ENCODE measurements around the gene SEPHS2. TPM values are rescaled to one million over a fixed set of nuclear protein-coding genes. Genes with fewer than 3 reads are reported as not detected.
"Not testable (repeated sequence)": the region's sequence is repeated elsewhere in the genome, so short reads cannot be mapped to it uniquely, and the experiment has no call there.

Gene SEPHS2
- total and polyA plus RNA-seq, 11 donors = 15.1 to 62.8 (median 30.0) TPM

DNA sequence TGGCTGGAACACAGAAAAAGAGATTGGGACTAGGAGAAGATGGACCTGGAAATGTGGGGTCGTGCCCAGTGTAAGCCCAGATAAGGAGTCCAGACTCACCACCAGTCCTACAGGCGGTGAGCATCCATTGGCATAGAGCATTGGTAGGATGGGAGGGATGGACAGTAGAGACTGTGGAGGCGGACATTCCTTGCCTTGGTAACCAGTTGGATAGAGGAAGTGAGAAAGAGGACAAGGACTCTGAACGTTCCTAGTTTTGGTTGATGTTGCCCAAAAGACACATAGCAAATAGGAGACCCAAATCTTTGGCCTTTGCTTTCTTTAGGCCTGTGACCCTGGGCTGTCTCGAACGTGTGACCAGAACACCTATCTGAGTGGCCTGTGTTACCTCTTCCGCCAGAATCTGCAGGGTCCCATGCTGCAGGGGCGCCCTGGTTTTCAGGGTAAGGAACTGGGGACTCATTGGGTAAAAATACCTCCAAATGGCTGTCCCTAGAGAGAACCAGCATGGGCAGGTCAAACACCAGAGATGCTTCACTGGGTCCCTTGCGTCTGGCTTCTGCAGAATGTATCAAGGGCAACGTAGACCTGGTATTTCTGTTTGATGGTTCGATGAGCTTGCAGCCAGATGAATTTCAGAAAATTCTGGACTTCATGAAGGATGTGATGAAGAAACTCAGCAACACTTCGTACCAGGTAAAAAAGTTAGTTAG lies 33.2 kb upstream of the SEPHS2 start:
- 85 to 90% (median 88%) methylated on average over 12 of the region's 12 CpGs for WGBS, 4 donors
- Histone ChIP-seq H3K27me3 (peaks cover 0 to 33% (median 5%) of the 10 kb centered on the region in 9 donors), H3K4me1 (peaks cover 0 to 22% (median 0%) of the 10 kb centered on the region in 12 donors), H3K36me3 (peaks cover 0 to 38% (median 0%) of the 10 kb centered on the region in 9 donors), H3K4me3 (no peak overlapping the region), H3K9me3 (no peaks in the 10 kb centered on the region), H3K27ac (no peak overlapping the region)
- ATAC-seq = no peak
- no peak for DNase-seq
- intact Hi-C loops (cut with DNase I) = no loop called here
- TF ChIP-seq, protein P1, sequence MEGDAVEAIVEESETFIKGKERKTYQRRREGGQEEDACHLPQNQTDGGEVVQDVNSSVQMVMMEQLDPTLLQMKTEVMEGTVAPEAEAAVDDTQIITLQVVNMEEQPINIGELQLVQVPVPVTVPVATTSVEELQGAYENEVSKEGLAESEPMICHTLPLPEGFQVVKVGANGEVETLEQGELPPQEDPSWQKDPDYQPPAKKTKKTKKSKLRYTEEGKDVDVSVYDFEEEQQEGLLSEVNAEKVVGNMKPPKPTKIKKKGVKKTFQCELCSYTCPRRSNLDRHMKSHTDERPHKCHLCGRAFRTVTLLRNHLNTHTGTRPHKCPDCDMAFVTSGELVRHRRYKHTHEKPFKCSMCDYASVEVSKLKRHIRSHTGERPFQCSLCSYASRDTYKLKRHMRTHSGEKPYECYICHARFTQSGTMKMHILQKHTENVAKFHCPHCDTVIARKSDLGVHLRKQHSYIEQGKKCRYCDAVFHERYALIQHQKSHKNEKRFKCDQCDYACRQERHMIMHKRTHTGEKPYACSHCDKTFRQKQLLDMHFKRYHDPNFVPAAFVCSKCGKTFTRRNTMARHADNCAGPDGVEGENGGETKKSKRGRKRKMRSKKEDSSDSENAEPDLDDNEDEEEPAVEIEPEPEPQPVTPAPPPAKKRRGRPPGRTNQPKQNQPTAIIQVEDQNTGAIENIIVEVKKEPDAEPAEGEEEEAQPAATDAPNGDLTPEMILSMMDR (IDR thresholded peaks at IDR 0.05) = no peak
- no peak for TF ChIP-seq POLR2A (IDR thresholded peaks at IDR 0.05)

GRCh38 chr16:30477773-30478172 lies 32.1 kb upstream of the SEPHS2 start:
- intact Hi-C loops (cut with DNase I); DNase-seq; H3K9me3 ChIP-seq; H3K27ac ChIP-seq; ATAC-seq; H3K4me3 ChIP-seq: not testable (repeated sequence)
- peaks cover 0 to 32% (median 0%) of the 10 kb centered on the region in 12 donors for H3K4me1 ChIP-seq
- H3K27me3 ChIP-seq = peaks cover 4 to 45% (median 10%) of the 10 kb centered on the region in 9 donors
- H3K36me3 ChIP-seq = peaks cover 0 to 27% (median 0%) of the 10 kb centered on the region in 9 donors
- 71 to 86% (median 77%) methylated on average over 3 of the region's 3 CpGs for WGBS, 4 donors

- no peaks in the 10 kb centered on the region for H3K9me3 ChIP-seq
- no peak for ATAC-seq
- peaks cover 0 to 20% (median 0%) of the 10 kb centered on the region in 9 donors for H3K36me3 ChIP-seq
- H3K27ac ChIP-seq = no peak overlapping the region
- peaks cover 4 to 49% (median 10%) of the 10 kb centered on the region in 9 donors for H3K27me3 ChIP-seq
- WGBS, 4 donors = 60 to 74% (median 66%) methylated on average over 3 of the region's 3 CpGs
- intact Hi-C loops (cut with DNase I) = no loop called here
- peaks cover 0 to 35% (median 0%) of the 10 kb centered on the region in 12 donors for H3K4me1 ChIP-seq
- H3K4me3 ChIP-seq = no peak overlapping the region
- TF ChIP-seq, protein P1 (IDR thresholded peaks at IDR 0.05) = no peak
- TF ChIP-seq POLR2A (IDR thresholded peaks at IDR 0.05) = no peak
- no peak for DNase-seq
Measured at GRCh38 chr16:30476991-30477390, 31.3 kb upstream of the SEPHS2 start.

DNA sequence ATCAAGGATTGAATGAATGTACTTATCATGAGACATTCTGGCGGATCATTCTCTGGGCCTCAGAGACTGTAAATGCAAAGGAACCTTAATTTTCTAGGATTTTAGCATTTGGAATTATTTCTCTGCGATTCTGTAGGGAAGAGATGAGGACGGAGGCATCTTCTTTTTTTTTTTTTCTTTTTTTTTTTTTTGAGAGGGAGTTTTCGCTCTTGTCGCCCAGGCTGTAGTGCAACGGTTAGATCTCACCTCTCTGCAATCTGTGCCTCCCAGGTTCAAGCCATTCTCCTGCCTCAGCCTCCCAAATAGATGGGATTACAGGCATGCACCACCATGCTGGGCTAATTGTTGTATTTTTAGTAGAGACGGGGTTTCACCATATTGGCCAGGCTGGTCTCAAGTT lies 29.0 kb upstream of the SEPHS2 start:
- intact Hi-C loops (cut with DNase I) = no loop called here
- peak overlapping the region in 1 of 12 donors; percentile 80 for H3K27ac ChIP-seq
- no peak for DNase-seq
- TF ChIP-seq, protein P1 (IDR thresholded peaks at IDR 0.05) = no peak
- no peak for TF ChIP-seq POLR2A (IDR thresholded peaks at IDR 0.05)
- ATAC-seq = no peak
- peaks cover 4 to 59% (median 10%) of the 10 kb centered on the region in 9 donors for H3K27me3 ChIP-seq
- peak overlapping the region in 1 of 12 donors; percentile 61 for H3K4me3 ChIP-seq
- H3K36me3 ChIP-seq = peaks cover 0 to 4% (median 0%) of the 10 kb centered on the region in 9 donors
- H3K4me1 ChIP-seq = peaks cover 0 to 51% (median 0%) of the 10 kb centered on the region in 12 donors
- no peaks in the 10 kb centered on the region for H3K9me3 ChIP-seq
- 78 to 90% (median 86%) methylated on average over 7 of the region's 7 CpGs for WGBS, 4 donors

Measured in heart left ventricle (tissue), 16 donors.